HG03469 (cell line): Measurements from ENCODE around the gene PSMD11.
A peak's percentile ranks its signal among the peaks of the same experiment; 100 is the strongest.
"Not testable (repeated sequence)": the region's sequence is repeated elsewhere in the genome, so short reads cannot be mapped to it uniquely, and the experiment has no call there.

ENCODE experiments used
- ATAC-seq: cut with Tn5 transposase; IDR thresholded peaks from one replicate; pipeline ENCODE4 v1.9.1; 2021; ENCODE audit warnings: mild to moderate bottlenecking, moderate library complexity, moderate number of reproducible peaks; ENCODE audit not compliant: unreplicated experiment

Gene PSMD11

GRCh38 chr17:32444301-32445073 is at the start of gene PSMD11:
Gene PSMD11 (plus strand): TSS chr17:32444510. CDS start chr17:32444524, 14 bp downstream.
- peak; percentile 88 for ATAC-seq

GRCh38 chr17:32396343-32396742 is 48.0 kb upstream of the PSMD11 start:
- no peak for ATAC-seq

DNA sequence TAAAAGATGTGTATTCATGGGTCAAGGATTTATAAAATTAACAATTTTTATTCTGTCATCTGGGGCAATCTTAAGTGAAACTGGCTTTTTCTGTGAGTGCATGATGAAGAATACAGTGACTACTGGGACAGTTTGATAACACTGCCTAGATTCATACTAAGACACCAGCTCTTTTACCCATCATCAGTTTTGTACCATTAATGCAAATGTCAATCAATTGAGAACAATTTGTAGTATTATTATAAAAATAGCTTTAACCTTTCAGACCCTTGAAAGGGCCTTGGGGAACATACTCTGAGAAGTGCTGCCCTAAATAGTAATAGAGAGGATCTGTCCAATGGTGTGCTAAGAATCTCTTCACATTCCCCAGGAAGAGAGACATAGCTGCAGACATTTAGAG is 45.4 kb upstream of the PSMD11 start:
- no peak for ATAC-seq

DNA sequence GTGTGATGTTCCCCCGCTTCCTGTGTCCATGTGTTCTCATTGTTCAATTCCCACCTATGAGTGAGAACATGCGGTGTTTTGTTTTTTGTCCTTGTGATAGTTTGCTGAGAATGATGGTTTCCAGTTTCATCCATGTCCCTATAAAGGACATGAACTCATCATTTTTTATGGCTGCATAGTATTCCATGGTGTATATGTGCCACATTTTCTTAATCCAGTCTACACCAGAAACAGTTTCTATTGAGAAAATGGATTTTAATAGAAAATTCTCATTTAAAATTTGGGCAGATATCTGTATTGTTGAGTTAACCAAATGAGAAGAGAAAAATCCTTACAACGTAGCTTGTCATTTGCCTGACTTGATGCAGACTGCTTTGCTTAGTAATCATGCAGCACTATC is 34.2 kb upstream of the PSMD11 start:
- not testable (repeated sequence) for ATAC-seq

- ATAC-seq = no peak
Measured at GRCh38 chr17:32426894-32427293, 17.4 kb upstream of the PSMD11 start.

GRCh38 chr17:32429598-32429997 is 14.7 kb upstream of the PSMD11 start:
- no peak for ATAC-seq

DNA sequence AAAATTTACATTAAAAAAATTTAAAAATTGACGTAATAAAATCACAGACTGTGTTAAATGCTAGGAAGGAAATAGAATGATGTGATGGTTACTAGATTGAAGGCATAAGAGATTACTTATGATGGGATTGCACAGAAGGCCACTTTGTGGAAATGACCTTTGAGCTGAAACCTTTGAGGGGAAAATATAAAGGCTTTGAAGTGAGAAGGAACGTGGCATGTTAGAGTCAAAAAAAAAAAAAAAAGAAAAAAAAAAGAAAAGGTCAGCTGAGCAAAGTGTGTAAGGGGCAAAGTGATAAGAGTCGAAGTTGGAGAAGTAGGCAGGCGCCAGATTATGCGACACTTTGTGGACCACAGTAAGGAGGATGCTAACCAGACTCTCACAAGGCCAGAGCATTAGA is 3.6 kb upstream of the PSMD11 start:
- no peak for ATAC-seq

GRCh38 chr17:32441886-32442285 is 2.4 kb upstream of the PSMD11 start:
- ATAC-seq = no peak

- no peak for ATAC-seq
Measured at GRCh38 chr17:32443827-32444300, 446 bp upstream of the PSMD11 start.

- no peak for ATAC-seq
Measured at GRCh38 chr17:32445074-32445415, 735 bp downstream of the PSMD11 start.

GRCh38 chr17:32445497-32445896 is 1.2 kb downstream of the PSMD11 start:
- no peak for ATAC-seq

- ATAC-seq = no peak
Measured at GRCh38 chr17:32445971-32446370, 1.7 kb downstream of the PSMD11 start.

DNA sequence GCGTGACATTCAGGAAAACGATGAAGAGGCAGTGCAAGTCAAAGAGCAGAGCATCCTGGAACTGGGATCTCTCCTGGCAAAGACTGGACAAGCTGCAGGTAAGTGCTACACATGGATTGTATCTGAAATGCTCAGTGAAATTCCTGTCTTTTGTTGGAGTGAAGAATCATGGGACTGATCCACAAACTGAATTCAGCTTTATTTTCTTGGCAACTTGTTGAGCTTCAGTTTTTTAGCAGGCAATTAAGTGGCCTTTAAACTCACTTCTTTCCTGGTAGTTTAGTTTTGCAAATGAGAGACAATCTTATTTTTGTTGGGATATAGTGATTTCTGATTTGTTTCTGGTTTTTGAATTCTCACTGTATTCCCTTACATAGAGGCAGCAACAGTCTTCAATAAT is 2.6 kb downstream of the PSMD11 start:
- ATAC-seq = no peak

DNA sequence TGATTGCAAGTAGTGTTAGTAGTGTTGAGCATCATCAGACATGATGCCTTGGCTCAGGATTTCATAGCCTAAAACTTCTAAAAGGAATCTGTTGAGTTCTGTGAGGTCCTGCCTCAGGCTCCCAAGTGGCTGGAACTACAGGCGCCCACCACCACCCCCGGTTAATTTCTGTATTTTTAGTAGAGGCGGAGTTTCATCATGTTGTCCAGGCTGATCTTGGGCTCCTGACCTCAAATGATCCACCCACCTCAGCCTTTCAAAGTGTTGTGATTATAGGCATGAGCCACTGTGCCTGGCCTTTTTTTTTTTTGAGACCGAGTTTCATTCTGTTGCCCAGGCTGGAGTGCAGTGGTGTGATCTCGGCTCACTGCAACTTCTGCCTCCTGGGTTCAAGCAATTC is 5.7 kb downstream of the PSMD11 start:
- no peak for ATAC-seq

GRCh38 chr17:32450379-32450778 is 6.1 kb downstream of the PSMD11 start:
- not testable (repeated sequence) for ATAC-seq

DNA sequence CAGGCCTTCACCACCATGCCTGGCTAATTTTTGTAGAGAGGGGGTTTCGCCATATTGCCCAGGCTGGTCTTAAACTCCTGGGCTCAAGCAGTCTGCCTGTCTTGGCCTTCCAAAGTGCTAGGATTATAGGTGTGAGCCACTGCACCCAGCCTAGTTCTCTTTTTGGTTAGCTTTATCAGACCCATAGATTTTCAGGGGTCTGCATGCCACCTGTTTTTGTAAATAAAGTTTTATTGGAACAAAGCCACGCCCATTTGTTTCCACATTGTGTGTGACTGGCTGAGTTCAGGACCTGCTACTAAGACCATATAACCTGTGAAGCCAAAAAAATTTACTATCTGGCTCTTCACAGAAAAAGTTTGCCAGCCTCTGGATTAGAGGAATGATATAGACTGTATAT is 7.6 kb downstream of the PSMD11 start:
- ATAC-seq = no peak

DNA sequence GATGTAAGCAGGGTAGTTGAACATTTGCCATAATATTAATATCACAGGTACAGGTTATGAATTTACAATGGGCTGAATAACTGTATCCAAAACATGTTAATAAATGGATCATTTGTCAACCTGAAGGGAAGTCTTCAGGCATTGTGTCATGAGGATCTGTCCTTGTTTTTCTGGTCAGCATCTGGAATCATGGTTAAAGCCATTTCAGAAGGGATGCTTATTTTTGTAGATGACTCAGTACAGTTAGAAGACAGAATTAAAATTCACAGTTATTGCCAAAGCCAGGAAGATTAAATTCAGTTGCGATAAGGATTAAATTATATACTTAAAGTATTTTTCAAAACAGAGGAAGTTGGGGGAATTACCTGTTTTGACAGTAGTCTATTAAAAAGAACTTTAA is 8.0 kb downstream of the PSMD11 start:
- no peak for ATAC-seq

GRCh38 chr17:32453370-32453769 is 9.1 kb downstream of the PSMD11 start:
- no peak for ATAC-seq

DNA sequence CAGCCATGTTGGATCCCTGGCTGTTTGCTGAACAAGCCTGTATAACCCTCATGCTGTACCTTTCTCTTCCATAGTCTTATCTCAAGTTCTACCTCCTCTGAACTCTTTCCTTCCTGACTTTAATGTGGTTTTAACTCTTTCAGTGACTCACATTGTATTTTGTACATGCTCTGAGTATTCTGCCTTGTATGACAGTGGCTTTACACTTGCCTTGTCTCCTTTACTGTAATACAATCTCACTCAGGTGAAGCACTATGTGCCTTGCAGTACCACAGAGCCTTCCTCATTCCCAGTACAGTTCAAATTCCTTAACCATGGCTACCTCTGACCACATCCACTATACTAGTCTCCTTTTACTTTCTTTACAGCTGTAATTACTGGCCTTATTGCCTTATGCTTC is 14.1 kb downstream of the PSMD11 start:
- ATAC-seq = no peak

- ATAC-seq = no peak
Measured at GRCh38 chr17:32460054-32460453, 15.7 kb downstream of the PSMD11 start.

DNA sequence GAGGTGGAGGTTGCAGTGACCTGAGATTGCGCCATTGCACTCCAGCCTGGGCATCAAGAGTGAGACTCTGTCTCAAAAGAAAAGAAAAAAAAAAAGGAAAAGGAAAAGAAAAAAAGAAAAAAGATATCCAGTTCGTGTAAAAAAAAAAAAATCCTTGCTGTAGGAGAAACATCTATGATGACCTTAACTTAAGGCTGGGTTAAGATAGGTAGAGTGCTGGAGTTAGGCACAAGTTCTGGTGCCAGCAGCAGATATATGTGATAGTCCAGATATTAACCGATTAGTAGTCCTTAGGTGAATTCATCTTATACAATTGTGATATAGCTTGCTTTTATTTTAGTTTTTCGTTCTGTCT is 17.2 kb downstream of the PSMD11 start:
- no peak for ATAC-seq

DNA sequence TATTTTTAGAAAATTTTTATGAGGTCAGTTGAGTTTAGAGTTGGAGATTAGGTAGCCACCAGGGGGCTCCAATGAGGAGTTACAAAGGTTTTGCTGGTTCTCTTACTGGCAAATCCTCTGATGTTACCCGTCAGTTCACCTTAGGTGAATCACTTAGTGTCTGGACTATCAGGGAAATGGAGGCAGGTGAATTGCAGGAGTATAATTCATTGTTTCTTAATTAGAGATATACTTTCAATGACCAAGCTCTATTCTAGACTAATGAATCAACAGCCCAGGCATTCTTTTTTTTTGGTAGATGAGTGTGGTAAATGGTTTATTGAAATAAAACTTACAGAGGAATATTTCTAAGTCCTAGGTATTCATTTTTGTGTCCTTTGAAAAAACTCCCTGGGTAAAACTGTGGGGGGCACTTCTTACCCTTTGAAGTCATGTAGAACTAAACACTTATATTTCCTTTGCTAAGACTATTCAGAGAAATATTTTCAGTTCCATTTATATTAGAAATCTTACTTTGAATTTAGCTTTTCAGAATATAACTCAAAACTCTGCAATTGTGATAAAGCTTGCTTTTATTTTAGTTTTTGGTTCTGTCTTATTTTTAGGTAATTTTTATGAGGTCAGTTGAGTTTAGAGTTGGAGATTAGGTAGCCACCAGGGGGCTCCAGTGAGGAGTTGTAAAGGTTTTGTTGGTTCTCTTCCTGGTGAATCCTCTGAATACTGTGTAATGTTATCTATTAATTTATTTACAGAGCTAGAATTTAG is 17.7 kb downstream of the PSMD11 start:
- ATAC-seq = no peak
